K562 (cell line): ENCODE results near the gene MVK.

Experiments
- HDAC2 ChIP-seq: fragments of 450-650 bp; IDR thresholded peaks from 2 replicates; pipeline ENCODE4 v1.6.1; 2016; ENCODE audit warnings: mild to moderate bottlenecking
- KLF16 ChIP-seq: IDR thresholded peaks from 2 replicates; pipeline ENCODE4 v1.6.1; 2016; ENCODE audit warnings: antibody characterized with exemption
- PHF8 ChIP-seq: fragments of 200-600 bp; sonication (generic); IDR thresholded peaks from 2 replicates; pipeline ENCODE4 v1.6.1; 2012; ENCODE audit warnings: mixed run types, mild to moderate bottlenecking, inconsistent platforms, low read length, moderate library complexity, borderline replicate concordance
- POLR2A ChIP-seq: fragments of 450-650 bp; conservative IDR thresholded peaks from 2 replicates; pipeline ENCODE4 v1.6.1; 2016
- PRMT5 ChIP-seq: sonication (generic); formaldehyde crosslinking; IDR thresholded peaks from 2 replicates; pipeline ENCODE4 v1.5.0; 2020; ENCODE audit warnings: missing genetic modification reagents
- ZBTB8A ChIP-seq: fragments of 450-650 bp; IDR thresholded peaks from 2 replicates; pipeline ENCODE4 v1.6.1; 2018; ENCODE audit warnings: mild to moderate bottlenecking, moderate library complexity; ENCODE audit not compliant: partially characterized antibody
- TF ChIP-seq, protein P1 (sequence below): sonication (generic); formaldehyde crosslinking; IDR thresholded peaks from 2 replicates; pipeline ENCODE4 v1.8.1; 2023; ENCODE audit warnings: mild to moderate bottlenecking, missing genetic modification reagents, moderate library complexity

DNA sequence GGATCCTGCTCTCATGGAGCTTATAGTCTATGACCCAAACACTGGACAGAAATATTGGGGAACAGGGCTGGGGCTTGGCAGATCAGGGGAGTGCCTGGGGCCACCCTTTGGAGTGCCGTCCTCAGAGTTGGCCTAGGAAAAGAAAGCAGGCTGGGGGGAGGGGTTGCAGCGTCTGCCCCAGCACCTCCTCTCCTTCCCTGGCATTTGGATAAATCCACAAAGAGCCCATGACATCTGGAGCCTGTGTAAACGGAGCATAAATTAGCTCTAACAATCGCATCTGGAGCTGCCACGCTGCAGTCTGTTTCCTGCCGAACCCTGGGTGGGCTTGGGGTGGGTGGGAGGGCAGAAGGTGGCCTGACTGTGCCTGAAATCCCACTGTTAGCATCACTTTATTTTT is 63.8 kb downstream of the MVK start:
- TF ChIP-seq PHF8, result no peak
- no peak for TF ChIP-seq KLF16
- no peak for TF ChIP-seq HDAC2
- TF ChIP-seq ZBTB8A, result no peak
- TF ChIP-seq, protein P1, sequence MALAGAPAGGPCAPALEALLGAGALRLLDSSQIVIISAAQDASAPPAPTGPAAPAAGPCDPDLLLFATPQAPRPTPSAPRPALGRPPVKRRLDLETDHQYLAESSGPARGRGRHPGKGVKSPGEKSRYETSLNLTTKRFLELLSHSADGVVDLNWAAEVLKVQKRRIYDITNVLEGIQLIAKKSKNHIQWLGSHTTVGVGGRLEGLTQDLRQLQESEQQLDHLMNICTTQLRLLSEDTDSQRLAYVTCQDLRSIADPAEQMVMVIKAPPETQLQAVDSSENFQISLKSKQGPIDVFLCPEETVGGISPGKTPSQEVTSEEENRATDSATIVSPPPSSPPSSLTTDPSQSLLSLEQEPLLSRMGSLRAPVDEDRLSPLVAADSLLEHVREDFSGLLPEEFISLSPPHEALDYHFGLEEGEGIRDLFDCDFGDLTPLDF (CRISPR knock-in tag), result no peak
- no peak for TF ChIP-seq POLR2A
- no peak for TF ChIP-seq PRMT5
